Body of pancreas (tissue), 4 donors: ENCODE results near the gene TAF13.

ENCODE experiments used
- POLR2A ChIP-seq, 3 donors: fragments of 450-650 bp; IDR thresholded peaks; one replicate each; pipeline ENCODE4 v1.6.1; 2016; ENCODE audit warnings: antibody characterized with exemption in 3 of 3, mild to moderate bottlenecking in 2 of 3
- TF ChIP-seq, protein P1 (sequence below), 7 experiments: fragments of 450-650 bp in 4 of 7; fragments of 200-600 bp in 3 of 7; sonication (generic) in 3 of 7; IDR thresholded peaks; one replicate each; pipeline ENCODE4 v1.5.1; 2016 to 2019; ENCODE audit warnings: antibody characterized with exemption in 7 of 7

DNA sequence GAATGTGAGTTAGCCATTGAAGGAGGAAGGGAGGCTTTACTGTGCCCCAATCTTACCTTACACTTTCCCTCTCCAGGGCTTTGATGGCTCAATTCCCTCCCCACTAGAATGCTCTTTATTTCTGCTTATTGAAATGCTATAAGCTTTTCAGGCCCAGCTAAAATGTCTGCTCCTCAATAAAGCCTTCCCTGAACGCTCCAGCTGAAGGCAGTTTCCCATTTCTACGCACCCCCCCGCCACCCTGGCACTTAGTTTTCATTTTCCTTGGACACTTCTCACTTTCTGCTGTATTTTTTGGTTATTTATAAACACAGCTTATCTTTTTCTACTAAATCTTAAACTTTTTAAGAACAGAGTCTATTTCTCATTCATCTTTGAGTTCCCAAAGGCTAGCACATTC lies 7.7 kb upstream of the TAF13 start:
- no peak for TF ChIP-seq POLR2A (IDR thresholded peaks at IDR 0.05)
- TF ChIP-seq, protein P1, sequence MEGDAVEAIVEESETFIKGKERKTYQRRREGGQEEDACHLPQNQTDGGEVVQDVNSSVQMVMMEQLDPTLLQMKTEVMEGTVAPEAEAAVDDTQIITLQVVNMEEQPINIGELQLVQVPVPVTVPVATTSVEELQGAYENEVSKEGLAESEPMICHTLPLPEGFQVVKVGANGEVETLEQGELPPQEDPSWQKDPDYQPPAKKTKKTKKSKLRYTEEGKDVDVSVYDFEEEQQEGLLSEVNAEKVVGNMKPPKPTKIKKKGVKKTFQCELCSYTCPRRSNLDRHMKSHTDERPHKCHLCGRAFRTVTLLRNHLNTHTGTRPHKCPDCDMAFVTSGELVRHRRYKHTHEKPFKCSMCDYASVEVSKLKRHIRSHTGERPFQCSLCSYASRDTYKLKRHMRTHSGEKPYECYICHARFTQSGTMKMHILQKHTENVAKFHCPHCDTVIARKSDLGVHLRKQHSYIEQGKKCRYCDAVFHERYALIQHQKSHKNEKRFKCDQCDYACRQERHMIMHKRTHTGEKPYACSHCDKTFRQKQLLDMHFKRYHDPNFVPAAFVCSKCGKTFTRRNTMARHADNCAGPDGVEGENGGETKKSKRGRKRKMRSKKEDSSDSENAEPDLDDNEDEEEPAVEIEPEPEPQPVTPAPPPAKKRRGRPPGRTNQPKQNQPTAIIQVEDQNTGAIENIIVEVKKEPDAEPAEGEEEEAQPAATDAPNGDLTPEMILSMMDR (IDR thresholded peaks at IDR 0.05), result no peak
